HG02642 (cell line): ENCODE data around the gene ATG4C.
"Not testable (repeated sequence)": the region's sequence is repeated elsewhere in the genome, so short reads cannot be mapped to it uniquely, and the experiment has no call there.

Experiments used
- ATAC-seq: cut with Tn5 transposase; IDR thresholded peaks from one replicate; pipeline ENCODE4 v1.9.1; 2021; ENCODE audit warnings: mild to moderate bottlenecking; ENCODE audit not compliant: unreplicated experiment, poor library complexity

ATG4C gene

GRCh38 chr1:62783736-62784508 is at the start of gene ATG4C:
TSS of gene ATG4C (plus strand) at chr1:62784132. CDS start at chr1:62803787, 19,655 bp downstream.
- peak; percentile 95 for ATAC-seq

GRCh38 chr1:62735491-62736171 is 48.3 kb upstream of the ATG4C start:
- no peak for ATAC-seq

- ATAC-seq: not testable (repeated sequence)
Observed at GRCh38 chr1:62740701-62741100, 43.2 kb upstream of the ATG4C start.

GRCh38 chr1:62744611-62745577 is 39.0 kb upstream of the ATG4C start:
- no peak for ATAC-seq

GRCh38 chr1:62746086-62746808 is 37.7 kb upstream of the ATG4C start:
- no peak for ATAC-seq

GRCh38 chr1:62746809-62747138 is 37.2 kb upstream of the ATG4C start:
- no peak for ATAC-seq

GRCh38 chr1:62753031-62753965 is 30.6 kb upstream of the ATG4C start:
- ATAC-seq: no peak

GRCh38 chr1:62754938-62755337 is 29.0 kb upstream of the ATG4C start:
- ATAC-seq: not testable (repeated sequence)

- ATAC-seq: not testable (repeated sequence)
Observed at GRCh38 chr1:62756255-62756884, 27.6 kb upstream of the ATG4C start.

- ATAC-seq: not testable (repeated sequence)
Observed at GRCh38 chr1:62759232-62759875, 24.6 kb upstream of the ATG4C start.

- ATAC-seq: not testable (repeated sequence)
Observed at GRCh38 chr1:62760021-62760782, 23.7 kb upstream of the ATG4C start.

GRCh38 chr1:62761223-62761870 is 22.6 kb upstream of the ATG4C start:
- not testable (repeated sequence) for ATAC-seq

- not testable (repeated sequence) for ATAC-seq
Observed at GRCh38 chr1:62762027-62762426, 21.9 kb upstream of the ATG4C start.

GRCh38 chr1:62765981-62766380 is 18.0 kb upstream of the ATG4C start:
- ATAC-seq: no peak

- ATAC-seq: not testable (repeated sequence)
Observed at GRCh38 chr1:62768551-62768950, 15.4 kb upstream of the ATG4C start.

- no peak for ATAC-seq
Observed at GRCh38 chr1:62772607-62773295, 11.2 kb upstream of the ATG4C start.
